ENCODE data around the gene NBEAL2. TPM values are rescaled to one million over a fixed set of nuclear protein-coding genes. Genes with fewer than 3 reads are reported as not detected.

The NBEAL2 gene
- total RNA-seq, 1 donor from 2014 or later = 11.7 TPM

GRCh38 chr3:46993986-46994385, 14.5 kb downstream of the NBEAL2 start:
- no peak for ATAC-seq (ENCODE audit: poor library complexity)
- no peak for DNase-seq
- intact Hi-C loops (cut with DNase I) = no loop called here

DNA sequence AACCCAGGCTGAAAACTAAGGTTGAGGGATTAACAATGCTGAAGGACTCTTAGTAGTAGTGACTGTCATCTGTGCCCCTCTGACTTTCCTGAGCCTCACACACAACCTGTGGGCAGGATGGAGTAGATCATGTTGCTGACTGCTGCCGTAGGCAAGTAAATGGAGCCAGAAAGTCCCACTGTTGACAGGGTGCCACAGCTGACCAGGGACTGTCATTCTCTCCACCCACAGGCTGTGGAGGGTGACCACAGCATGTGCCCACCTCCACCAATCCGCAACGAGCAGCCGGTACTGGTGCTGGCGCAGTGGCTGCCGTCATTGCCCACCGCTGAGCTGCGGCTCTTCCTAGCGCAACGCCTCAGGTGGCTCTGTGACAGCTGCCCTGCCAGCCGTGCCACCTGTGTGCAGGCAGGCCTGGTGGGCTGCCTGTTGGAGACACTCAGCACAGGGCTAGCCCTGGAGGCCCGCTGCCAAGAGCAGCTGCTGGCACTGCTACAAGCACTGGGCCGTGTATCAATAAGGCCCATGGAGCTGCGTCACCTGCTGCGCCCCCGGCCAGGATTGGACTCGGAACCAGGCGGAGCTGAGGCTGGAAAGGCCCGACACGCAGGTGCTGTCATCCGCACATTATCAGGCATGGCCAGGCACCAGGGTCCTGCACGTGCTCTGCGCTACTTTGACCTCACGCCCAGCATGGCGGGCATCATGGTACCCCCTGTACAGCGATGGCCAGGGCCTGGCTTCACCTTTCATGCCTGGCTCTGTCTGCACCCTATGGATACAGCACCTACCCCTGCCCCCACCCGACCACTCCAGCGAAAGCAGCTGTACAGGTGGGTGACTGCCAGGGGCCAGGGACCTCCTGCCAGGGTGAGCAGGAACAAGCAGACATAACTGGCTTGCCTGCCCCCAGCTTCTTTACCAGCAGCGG, 15.6 kb downstream of the NBEAL2 start:
- intact Hi-C loops (cut with DNase I) = no loop called here
- ATAC-seq (ENCODE audit: poor library complexity) = no peak
- DNase-seq = peak; percentile 40

GRCh38 chr3:46995901-46996562, 16.6 kb downstream of the NBEAL2 start:
- ATAC-seq (ENCODE audit: poor library complexity) = no peak
- intact Hi-C loops (cut with DNase I) = loop anchor here (2.0 kb wide), 1 partner anchor 73 kb away; no protein-coding TSS in a partner anchor
- peak; percentile 27 for DNase-seq

- intact Hi-C loops (cut with DNase I) = loop anchor here (2.0 kb wide), 1 partner anchor 74 kb away; no protein-coding TSS in a partner anchor
- ATAC-seq (ENCODE audit: poor library complexity) = no peak
- peak; percentile 20 for DNase-seq
Observed at GRCh38 chr3:46996689-46997452, 17.4 kb downstream of the NBEAL2 start.

DNA sequence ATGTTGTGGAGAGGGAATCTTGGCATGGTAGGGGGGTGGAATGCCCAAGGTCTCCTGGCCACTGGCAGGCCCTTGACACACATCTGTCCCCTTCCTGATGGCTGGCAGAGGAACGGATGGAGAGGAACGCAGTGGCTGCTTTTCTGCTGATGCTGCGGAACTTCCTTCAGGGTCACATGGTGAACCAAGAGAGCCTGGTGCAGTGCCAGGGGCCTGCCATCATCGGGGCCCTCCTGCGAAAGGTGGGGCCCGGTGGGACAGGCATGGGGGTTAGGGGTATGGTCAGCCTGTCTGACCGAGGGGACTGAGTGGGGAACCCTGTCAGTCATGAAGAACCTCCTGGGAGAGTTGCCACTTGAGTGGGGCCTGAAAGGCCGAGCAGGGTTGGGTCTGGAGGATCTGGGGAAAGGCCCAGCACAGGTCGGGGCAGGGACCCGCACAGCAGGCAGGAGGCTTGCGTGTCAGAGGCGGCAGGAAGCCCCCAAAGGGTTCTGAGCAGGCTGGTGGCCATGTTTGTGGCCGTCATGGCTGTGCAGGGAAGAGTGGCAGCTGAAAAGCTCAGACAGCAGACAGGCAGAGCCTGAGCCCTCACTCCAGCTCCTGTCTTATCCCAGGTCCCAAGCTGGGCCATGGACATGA, 18.1 kb downstream of the NBEAL2 start:
- ATAC-seq (ENCODE audit: poor library complexity) (no peak), DNase-seq (peak; percentile 34)
- intact Hi-C loops (cut with DNase I) = loop anchor here (2.0 kb wide), 1 partner anchor 75 kb away; no protein-coding TSS in a partner anchor

GRCh38 chr3:46998121-46998851, 18.8 kb downstream of the NBEAL2 start:
- intact Hi-C loops (cut with DNase I) = no loop called here
- DNase-seq (peak; percentile 87), ATAC-seq (ENCODE audit: poor library complexity) (peak; percentile 89)

DNA sequence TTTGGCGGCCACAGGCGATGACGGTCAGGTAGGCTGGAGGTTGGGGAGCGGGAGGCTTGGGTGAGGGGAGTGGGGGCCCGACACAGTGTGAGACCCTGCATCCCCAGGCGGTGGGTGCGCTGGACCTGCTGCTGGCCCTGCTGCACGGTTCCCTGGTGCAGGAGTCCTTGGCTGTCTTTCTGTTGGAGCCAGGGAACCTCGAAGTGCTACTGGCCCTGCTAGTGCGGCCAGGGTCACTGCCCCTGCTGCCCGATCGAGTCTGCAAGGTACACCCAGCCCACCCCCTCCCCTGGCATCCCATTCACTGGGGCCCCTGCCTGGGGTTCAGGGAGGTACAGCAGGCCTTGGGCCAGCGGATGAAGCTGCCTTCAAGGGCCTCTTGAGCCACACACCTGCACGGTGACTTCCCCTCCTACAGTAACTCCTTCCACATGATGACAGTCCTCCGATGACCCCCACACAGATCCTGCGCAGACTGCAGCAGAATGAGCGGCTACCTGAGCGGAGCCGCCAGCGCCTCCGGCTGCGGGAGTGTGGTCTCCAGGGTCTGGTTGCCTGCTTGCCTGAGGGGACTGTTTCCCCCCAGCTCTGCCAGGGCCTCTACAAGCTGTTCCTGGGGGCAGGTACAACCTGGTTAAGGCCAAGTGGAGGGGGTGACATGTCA, 19.5 kb downstream of the NBEAL2 start:
- intact Hi-C loops (cut with DNase I) = no loop called here
- ATAC-seq (ENCODE audit: poor library complexity) (no peak), DNase-seq (peak; percentile 36)

GRCh38 chr3:46999516-47000197, 20.2 kb downstream of the NBEAL2 start:
- intact Hi-C loops (cut with DNase I) = loop anchor here (10.0 kb wide), 1 partner anchor 295 kb away; the partner anchor contains the start of gene TMIE
- ATAC-seq (ENCODE audit: poor library complexity) (no peak), DNase-seq (peak; percentile 17)

DNA sequence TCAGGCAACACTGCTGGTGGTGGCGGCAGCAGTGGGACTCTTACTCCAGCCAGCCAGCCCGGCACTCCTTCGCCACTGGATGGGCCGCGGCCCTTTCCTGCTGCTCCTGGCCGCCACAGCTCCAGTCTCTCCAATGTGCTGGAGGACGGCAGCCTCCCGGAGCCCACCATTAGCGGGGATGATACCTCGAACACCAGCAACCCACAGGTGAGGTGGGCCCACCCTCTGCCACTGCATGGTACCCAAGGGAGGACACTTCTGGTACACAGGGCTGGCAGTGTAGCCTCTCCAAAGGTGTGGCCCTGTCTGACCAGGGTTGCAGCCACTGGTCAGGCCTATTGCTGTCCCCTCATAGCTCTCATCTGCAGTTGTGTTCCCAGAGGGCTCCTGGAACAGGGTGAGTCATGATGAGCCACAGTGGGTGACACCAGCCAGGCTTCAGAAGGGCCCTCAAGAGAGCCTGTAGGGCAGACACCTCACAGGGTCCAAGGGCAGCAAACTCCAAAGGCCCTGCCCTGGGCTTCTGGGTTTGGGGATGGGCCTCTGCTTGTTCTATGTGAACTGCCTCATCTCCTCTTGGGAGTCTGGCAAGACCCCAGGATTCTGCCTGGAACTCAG, 20.8 kb downstream of the NBEAL2 start:
- DNase-seq = peak; percentile 15
- no peak for ATAC-seq (ENCODE audit: poor library complexity)
- intact Hi-C loops (cut with DNase I) = loop anchor here (10.0 kb wide), 1 partner anchor 296 kb away; the partner anchor contains the start of gene TMIE

GRCh38 chr3:47000922-47001730, 21.7 kb downstream of the NBEAL2 start:
- ATAC-seq (ENCODE audit: poor library complexity) = no peak
- DNase-seq = peak; percentile 19
- intact Hi-C loops (cut with DNase I) = loop anchor here (10.0 kb wide), 1 partner anchor 296 kb away; the partner anchor contains the start of gene TMIE

GRCh38 chr3:47001731-47002170, 22.3 kb downstream of the NBEAL2 start:
- intact Hi-C loops (cut with DNase I) = loop anchor here (10.0 kb wide), 1 partner anchor 297 kb away; the partner anchor contains the start of gene TMIE
- ATAC-seq (ENCODE audit: poor library complexity) = no peak
- DNase-seq = peak; percentile 36

DNA sequence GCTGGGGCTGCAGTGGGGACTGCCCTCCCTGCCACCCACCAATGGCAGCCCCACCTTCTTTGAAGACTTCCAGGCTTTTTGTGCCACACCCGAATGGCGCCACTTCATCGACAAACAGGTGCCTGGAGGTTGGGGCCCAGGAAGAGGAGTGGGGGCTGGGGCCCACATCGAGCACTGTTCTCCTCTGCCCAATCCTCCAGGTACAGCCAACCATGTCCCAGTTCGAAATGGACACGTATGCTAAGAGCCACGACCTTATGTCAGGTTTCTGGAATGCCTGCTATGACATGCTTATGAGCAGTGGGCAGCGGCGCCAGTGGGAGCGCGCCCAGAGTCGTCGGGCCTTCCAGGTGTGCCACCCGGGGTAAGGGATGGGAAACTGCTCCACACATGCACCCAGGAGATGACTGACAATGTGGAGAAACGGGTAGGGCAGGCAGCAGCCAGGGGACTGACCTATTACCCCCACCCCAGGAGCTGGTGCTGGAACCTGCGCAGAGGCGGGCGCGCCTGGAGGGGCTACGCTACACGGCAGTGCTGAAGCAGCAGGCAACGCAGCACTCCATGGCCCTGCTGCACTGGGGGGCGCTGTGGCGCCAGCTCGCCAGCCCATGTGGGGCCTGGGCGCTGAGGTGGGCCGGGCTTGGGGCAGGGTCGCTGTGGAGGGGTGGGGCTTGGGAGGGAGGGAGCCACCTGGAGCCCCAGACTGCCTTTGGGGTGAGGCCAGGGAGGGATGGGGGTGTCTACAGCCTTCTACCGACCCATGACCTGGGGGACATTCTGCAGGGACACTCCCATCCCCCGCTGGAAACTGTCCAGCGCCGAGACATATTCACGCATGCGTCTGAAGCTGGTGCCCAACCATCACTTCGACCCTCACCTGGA, 22.9 kb downstream of the NBEAL2 start:
- ATAC-seq (ENCODE audit: poor library complexity) = no peak
- peak; percentile 37 for DNase-seq
- intact Hi-C loops (cut with DNase I) = loop anchor here (10.0 kb wide), 1 partner anchor 298 kb away; the partner anchor contains the start of gene TMIE

GRCh38 chr3:47003056-47003410, 23.6 kb downstream of the NBEAL2 start:
- ATAC-seq (ENCODE audit: poor library complexity) (no peak), DNase-seq (peak; percentile 22)
- intact Hi-C loops (cut with DNase I) = loop anchor here (10.0 kb wide), 1 partner anchor 298 kb away; the partner anchor contains the start of gene TMIE

Data from Right ventricle myocardium superior (tissue), 1 donor.